Right lobe of liver (tissue), 4 donors: ENCODE measurements around the gene HHATL.

Experiments
- CTCF ChIP-seq, 4 donors: fragments of 200-600 bp in 3 of 4; fragments of 450-650 bp in 1 of 4; IDR thresholded peaks; one replicate each; pipeline versions ENCODE4 v1.5.1 to v1.8.0; 2016 to 2022; ENCODE audit warnings: antibody characterized with exemption in 4 of 4, mild to moderate bottlenecking in 2 of 4
- POLR2A ChIP-seq: fragments of 450-650 bp; IDR thresholded peaks from one replicate; pipeline ENCODE4 v1.6.1; 2017; ENCODE audit warnings: antibody characterized with exemption, mild to moderate bottlenecking
- donor health status: DM: no; HTN: no; CAD: no.
- donor health status: DM: no; HTN: no; CAD: no.
- donor health status: DM: no; HTN: yes; CAD: no.

DNA sequence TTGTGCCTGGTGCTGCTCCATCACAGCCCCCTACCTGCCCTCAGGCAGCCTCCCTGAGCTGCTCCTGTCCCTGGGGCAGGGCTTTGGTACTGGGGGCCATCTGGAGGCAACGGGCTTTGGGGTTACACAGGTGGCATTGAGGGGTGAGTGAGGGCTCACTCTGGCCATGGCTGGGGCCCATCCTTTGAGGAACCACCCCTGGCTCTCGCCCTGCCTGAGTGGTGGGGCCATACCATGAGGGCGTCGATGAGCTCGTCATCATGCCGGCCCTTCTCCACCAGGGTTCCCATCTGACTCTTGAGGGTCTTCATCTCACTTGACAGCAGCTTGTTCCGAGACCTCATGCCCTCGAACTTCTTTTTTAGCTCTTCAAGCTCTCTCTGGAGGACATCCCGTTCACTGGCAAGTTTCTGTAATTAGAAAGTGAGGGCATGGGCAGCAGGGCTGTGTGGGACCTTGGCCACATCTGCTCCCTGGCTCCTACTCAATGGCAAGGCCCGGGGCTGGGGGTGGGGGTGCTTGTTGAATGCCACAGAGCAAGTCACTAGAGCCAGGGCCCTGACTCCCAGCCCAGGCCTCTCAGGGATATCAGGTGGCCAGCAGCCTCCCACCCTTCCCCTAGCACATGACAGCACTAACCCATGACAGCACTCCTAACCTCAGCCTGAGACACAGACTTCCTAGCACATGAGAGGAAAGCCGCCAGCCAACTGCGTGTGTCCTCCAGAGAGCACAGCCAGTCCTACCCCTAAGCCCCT is 37.0 kb upstream of the HHATL start:
- TF ChIP-seq CTCF (IDR thresholded peaks at IDR 0.05) (no peak), POLR2A (no peak)
